IMR-90 (cell line): ENCODE measurements around the gene SERPINB1. TPM values are rescaled to one million over a fixed set of nuclear protein-coding genes. Genes with fewer than 3 reads are reported as not detected.

Source experiments
- ATAC-seq: fragments of 200-7000 bp; cut with Tn5 transposase; 2 replicates; pipeline ENCODE4 v1.9.1; 2020; ENCODE audit warnings: low read depth, mild to moderate bottlenecking, moderate library complexity
- BruUV-seq: library from RNA; stranded (reverse); fragments of 400-500 nt; replicated peaks from 2 replicates; lab custom pipeline; 2021; lab: Mats Ljungman, UMichigan
- CTCF ChIA-PET: fragments of 300-600 bp; formaldehyde crosslinking; extraction: SDS; loops from one replicate; lab custom pipeline; 2021; ENCODE audit warnings: antibody characterized with exemption; lab: Yijun Ruan, JAX
- POLR2A ChIA-PET: fragments of 300-600 bp; sonication (Branson Sonifier 250); formaldehyde crosslinking; loops from one replicate; lab custom pipeline; 2022; ENCODE audit warnings: antibody characterized with exemption; ENCODE audit not compliant: unreplicated experiment; lab: Charles Lee
- DNase-seq: peaks from one replicate; pipeline ENCODE4 v3.0.0; 2013
- H2AFZ ChIP-seq: replicated peaks from 2 replicates; pipeline ENCODE3; 2013; ENCODE audit warnings: low read length, mild to moderate bottlenecking; ENCODE audit not compliant: poor library complexity
- H2AK5ac ChIP-seq: 2 replicates; pipeline ENCODE4 v1.6.1; 2013; ENCODE audit warnings: low read depth, low read length, inconsistent platforms
- H2AK9ac ChIP-seq: replicated peaks from 2 replicates; pipeline ENCODE3; 2013; ENCODE audit warnings: mild to moderate bottlenecking, low read depth, low read length, moderate library complexity; ENCODE audit not compliant: poor library complexity
- H2BK120ac ChIP-seq: 2 replicates; pipeline ENCODE4 v1.6.1; 2013; ENCODE audit warnings: low read depth, low read length, inconsistent platforms
- H2BK15ac ChIP-seq: 3 replicates; pipeline ENCODE4 v1.6.1; 2013; ENCODE audit warnings: low read depth, low read length, inconsistent platforms
- H2BK20ac ChIP-seq: 2 replicates; pipeline ENCODE4 v1.6.1; 2013; ENCODE audit warnings: low read depth, mild to moderate bottlenecking, inconsistent platforms, low read length, moderate library complexity
- H2BK5ac ChIP-seq: 2 replicates; pipeline ENCODE4 v1.6.1; 2013; ENCODE audit warnings: mild to moderate bottlenecking, low read depth, low read length, inconsistent platforms; ENCODE audit not compliant: poor library complexity, severe bottlenecking
- H3K14ac ChIP-seq: replicated peaks from 2 replicates; pipeline ENCODE4 v1.6.1; 2013; ENCODE audit warnings: low read depth, low read length, inconsistent platforms
- H3K18ac ChIP-seq: 2 replicates; pipeline ENCODE4 v1.6.1; 2013; ENCODE audit warnings: low read depth, low read length, control low read depth
- H3K23ac ChIP-seq: 2 replicates; pipeline ENCODE4 v1.6.1; 2013; ENCODE audit warnings: low read depth, low read length, inconsistent platforms
- H3K27ac ChIP-seq: 2 replicates; pipeline ENCODE4 v1.5.1; 2013; ENCODE audit warnings: mild to moderate bottlenecking, control low read depth, low read length; ENCODE audit not compliant: insufficient read depth
- H3K27me3 ChIP-seq: 2 replicates; pipeline ENCODE4 v1.6.1; 2013; ENCODE audit warnings: low read length; ENCODE audit not compliant: control insufficient read depth, insufficient read depth
- H3K36me3 ChIP-seq: 2 replicates; pipeline ENCODE4 v1.6.1; 2013; ENCODE audit warnings: low read length, mixed read lengths; ENCODE audit not compliant: control insufficient read depth, insufficient read depth
- H3K4ac ChIP-seq: 2 replicates; pipeline ENCODE4 v1.6.1; 2013; ENCODE audit warnings: low read depth, low read length, inconsistent platforms
- H3K4me1 ChIP-seq: 2 replicates; pipeline ENCODE4 v1.6.1; 2013; ENCODE audit warnings: low read length, mixed read lengths; ENCODE audit not compliant: control insufficient read depth, insufficient read depth
- H3K4me2 ChIP-seq: 2 replicates; pipeline ENCODE4 v1.6.1; 2013; ENCODE audit warnings: low read depth, mild to moderate bottlenecking, control low read depth, low read length, moderate library complexity
- H3K4me3 ChIP-seq: 2 replicates; pipeline ENCODE4 v1.5.1; 2013; ENCODE audit warnings: low read depth, mild to moderate bottlenecking, control low read depth, low read length, moderate library complexity; ENCODE audit not compliant: insufficient read depth
- H3K56ac ChIP-seq: 2 replicates; pipeline ENCODE4 v1.6.1; 2013; ENCODE audit warnings: low read length, inconsistent platforms; ENCODE audit not compliant: insufficient read depth; ENCODE audit errors: extremely low read depth
- H3K79me1 ChIP-seq, 2 experiments: 2 replicates each; pipeline ENCODE4 v1.6.1; 2013; ENCODE audit warnings: low read length in 2 of 2, inconsistent platforms in 1 of 2, low read depth in 1 of 2
- H3K9ac ChIP-seq: 2 replicates; pipeline ENCODE4 v1.6.1; 2013; ENCODE audit warnings: low read depth, low read length, control low read depth
- H3K9me1 ChIP-seq: 2 replicates; pipeline ENCODE4 v1.6.1; 2013; ENCODE audit warnings: low read length, inconsistent platforms; ENCODE audit not compliant: insufficient read depth
- H3K9me3 ChIP-seq: 2 replicates; pipeline ENCODE4 v1.6.1; 2013; ENCODE audit warnings: low read length; ENCODE audit not compliant: control insufficient read depth, insufficient read depth
- H4K20me1 ChIP-seq: 2 replicates; pipeline ENCODE4 v1.6.1; 2013; ENCODE audit warnings: low read length, inconsistent platforms; ENCODE audit not compliant: insufficient read depth
- H4K5ac ChIP-seq: 2 replicates; pipeline ENCODE4 v1.6.1; 2013; ENCODE audit warnings: mild to moderate bottlenecking, low read depth, low read length, control low read depth
- H4K8ac ChIP-seq, 2 experiments: 2 replicates each; pipeline ENCODE4 v1.6.1; 2013; ENCODE audit warnings: low read depth in 2 of 2, low read length in 2 of 2, control low read depth in 1 of 2, inconsistent platforms in 1 of 2
- H4K91ac ChIP-seq: 2 replicates; pipeline ENCODE4 v1.6.1; 2013; ENCODE audit warnings: low read depth, low read length, inconsistent platforms; ENCODE audit not compliant: insufficient read depth
- CEBPB ChIP-seq: IDR thresholded peaks from 2 replicates; pipeline ENCODE4 v1.6.1; 2012; ENCODE audit warnings: low read depth, low read length, improper control_type of control experiment
- RCOR1 ChIP-seq: IDR thresholded peaks from 2 replicates; pipeline ENCODE4 v1.6.1; 2012; ENCODE audit warnings: mild to moderate bottlenecking, low read length, improper control_type of control experiment; ENCODE audit not compliant: insufficient replicate concordance
- WGBS, 2 experiments: methylation state at CpG; one replicate each; pipeline versions ENCODE4 v1.1.5 to v1.1.7; 2013; ENCODE audit warnings: missing lambda C conversion rate in 2 of 2; ENCODE audit not compliant: insufficient read length in 1 of 2; ENCODE audit errors: extremely low coverage in 2 of 2; 5-methylcytosine and 5-hydroxymethylcytosine counted together
- dilution Hi-C: fragments of 300-500 bp; cut with HindIII; formaldehyde crosslinking; loops from one replicate; pipeline ENCODE4 v1.14.3; 2018; ENCODE audit warnings: low sequenced_read_pairs; ENCODE audit not compliant: unreplicated experiment
- in situ Hi-C: fragments of 300-500 bp; cut with MboI; formaldehyde crosslinking; loops from 3 replicates; pipeline ENCODE4 v1.14.3; 2019; ENCODE audit warnings: low sequenced_read_pairs, inconsistent platforms, mixed read lengths
- intact Hi-C: fragments of 100-400 bp; cut with micrococcal nuclease; formaldehyde crosslinking; loops from 2 replicates; pipeline ENCODE4 v1.10.0; 2022
- polyA plus RNA-seq, 3 experiments: library from polyadenylated mRNA; depleted of rRNA; stranded (reverse); fragments of >200 nt; gene quantifications; 2 replicates each; pipeline ENCODE4 v1.2.3, GENCODE V29; 2012; ENCODE audit warnings: low replicate concordance in 1 of 3
- total RNA-seq: library from RNA; depleted of rRNA; stranded (reverse); fragments of >200 nt; gene quantifications from 2 replicates; pipeline ENCODE4 v1.2.3, GENCODE V29; 2012

The SERPINB1 gene
- total and polyA plus RNA-seq, 2 of the 4 experiments (the other 2 are of a cell fraction) = 6.1 to 9.1 TPM

GRCh38 chr6:2828629-2829028 lies 13.0 kb downstream of the SERPINB1 start:
- intact Hi-C loops (no loop called here), in situ Hi-C loops (no loop called here), dilution Hi-C loops (no loop called here)
- H3K23ac ChIP-seq = no peak overlapping the region
- WGBS, 2 experiments = 100% methylated on average over 1 of the region's 4 CpGs; no CpG with 5 or more reads in 1 of the 2 experiments
- H3K14ac ChIP-seq = no peak overlapping the region
- no peaks in the 10 kb centered on the region for H3K27me3 ChIP-seq
- no peak overlapping the region for H2AFZ ChIP-seq
- TF ChIP-seq RCOR1 (no peak), CEBPB (peak; percentile 81)
- no peak overlapping the region for H4K91ac ChIP-seq
- CTCF ChIA-PET = no interaction called here
- no peaks in the 10 kb centered on the region for H3K9me3 ChIP-seq
- no peak overlapping the region for H2BK20ac ChIP-seq
- H3K4ac ChIP-seq = no peak overlapping the region
- H3K4me2 ChIP-seq = no peak overlapping the region
- DNase-seq (no peak), ATAC-seq (no peak)
- peaks cover 2% of the 10 kb centered on the region for H3K36me3 ChIP-seq
- H3K9me1 ChIP-seq = no peaks in the 10 kb centered on the region
- H3K18ac ChIP-seq = no peak overlapping the region
- no peak overlapping the region for H3K4me3 ChIP-seq
- no peak overlapping the region for H3K9ac ChIP-seq
- H3K56ac ChIP-seq = no peak overlapping the region
- H3K79me1 ChIP-seq = peaks cover 0 to 2% of the 10 kb centered on the region in 2 experiments; a peak in 1 of 4 replicates
- no peak overlapping the region for H2BK5ac ChIP-seq
- POLR2A ChIA-PET = no interaction called here
- H4K20me1 ChIP-seq = no peaks in the 10 kb centered on the region
- H4K5ac ChIP-seq = no peak overlapping the region
- H2AK9ac ChIP-seq = no peak overlapping the region
- H4K8ac ChIP-seq = no peak overlapping the region
- no TSS peak for BruUV-seq
- H3K27ac ChIP-seq = no peak overlapping the region
- H2BK15ac ChIP-seq = no peak overlapping the region
- H2BK120ac ChIP-seq = no peak overlapping the region
- no peak overlapping the region for H2AK5ac ChIP-seq
- peaks cover 2% of the 10 kb centered on the region; the same call in 1 of the 2 replicates for H3K4me1 ChIP-seq
